K562 (cell line): ENCODE results near the gene TUBGCP5. TPM values are rescaled to one million over a fixed set of nuclear protein-coding genes. Genes with fewer than 3 reads are reported as not detected.

Experiments used
- ATAC-seq: fragments of 200-7000 bp; cut with Tn5 transposase; 3 replicates; pipeline ENCODE4 v1.9.1; 2020; ENCODE audit warnings: moderate library complexity
- BruUV-seq: library from RNA; stranded (reverse); fragments of 400-500 nt; replicated peaks from 2 replicates; lab custom pipeline; 2021; lab: Mats Ljungman, UMichigan
- CTCF ChIA-PET: fragments of 300-600 bp; formaldehyde crosslinking; extraction: SDS; loops from one replicate; lab custom pipeline; 2021; ENCODE audit warnings: low intra/inter-chr PET ratio; lab: Yijun Ruan, JAX
- POLR2A ChIA-PET: fragments of 300-600, 350-650 bp; sonication (Branson Sonifier 250); formaldehyde crosslinking; extraction: SDS; loops from one replicate; lab custom pipeline; 2021; ENCODE audit warnings: antibody characterized with exemption, inconsistent platforms; lab: Yijun Ruan, JAX
- DNase-seq, 4 experiments: peaks; one replicate each; pipeline versions ENCODE4 v3.0.0 to v3.0.0-alpha.2; 2011 to 2018; ENCODE audit warnings: low spot score in 3 of 4, mixed read lengths in 3 of 4; ENCODE audit errors: extremely low read depth in 1 of 4
- FAIRE-seq: peaks from 2 replicates; lab custom pipeline; 2011; peaks lifted over from hg19 to GRCh38; lab: Jason Lieb, UNC
- H2AFZ ChIP-seq: 2 replicates; pipeline ENCODE4 v1.6.0; 2011; ENCODE audit warnings: low read depth, low read length, control low read depth, inconsistent platforms
- H3K27ac ChIP-seq: fragments of 200-600 bp; 3 replicates; pipeline ENCODE4 v1.8.0; 2011; ENCODE audit warnings: low read depth, mild to moderate bottlenecking, control low read depth, inconsistent platforms, low read length, moderate library complexity, mixed read lengths; ENCODE audit errors: extremely low read depth
- H3K27me3 ChIP-seq, 2 experiments: fragments of 300-600 bp in 1 of 2; 2 replicates in 1 of 2; 3 replicates in 1 of 2; pipeline versions ENCODE4 v1.6.0 to v1.8.0; 2011; ENCODE audit warnings: inconsistent platforms in 2 of 2, low read length in 2 of 2, mild to moderate bottlenecking in 1 of 2, mixed read lengths in 1 of 2, moderate library complexity in 1 of 2; ENCODE audit not compliant: control insufficient read depth in 2 of 2, insufficient read depth in 2 of 2
- H3K36me3 ChIP-seq: fragments of 300-600 bp; 3 replicates; pipeline ENCODE4 v1.8.0; 2011; ENCODE audit warnings: mild to moderate bottlenecking, low read length, inconsistent platforms; ENCODE audit not compliant: control insufficient read depth, insufficient read depth
- H3K4me1 ChIP-seq, 2 experiments: fragments of 200-600 bp in 1 of 2; replicated peaks in 1 of 2; 2 replicates in 1 of 2; 3 replicates in 1 of 2; pipeline versions ENCODE4 v1.5.1 to v1.8.0; 2011; ENCODE audit warnings: inconsistent platforms in 2 of 2, low read length in 2 of 2, mild to moderate bottlenecking in 1 of 2, mixed read lengths in 1 of 2, moderate library complexity in 1 of 2; ENCODE audit not compliant: control insufficient read depth in 2 of 2, insufficient read depth in 2 of 2
- H3K4me2 ChIP-seq: 2 replicates; pipeline ENCODE4 v1.6.1; 2011; ENCODE audit warnings: low read length, control low read depth, inconsistent platforms, mixed read lengths; ENCODE audit not compliant: insufficient read depth
- H3K4me3 ChIP-seq: fragments of 200-600 bp; sonication (generic), shearing (Covaris generic); 2 replicates; pipeline ENCODE4 v1.5.1; 2016; ENCODE audit warnings: control low read depth, inconsistent platforms
- H3K79me2 ChIP-seq: fragments of 200-600 bp; 3 replicates; pipeline ENCODE4 v1.8.0; 2011; ENCODE audit warnings: low read length, inconsistent platforms; ENCODE audit not compliant: control insufficient read depth, insufficient read depth
- H3K9ac ChIP-seq, 2 experiments: 2 replicates each; pipeline versions ENCODE4 v1.6.0 to v1.6.1; 2011; ENCODE audit warnings: low read depth in 2 of 2, low read length in 2 of 2, control low read depth in 1 of 2, inconsistent platforms in 1 of 2, mild to moderate bottlenecking in 1 of 2, mixed read lengths in 1 of 2; ENCODE audit not compliant: insufficient read depth in 1 of 2
- H3K9me1 ChIP-seq: one replicate; pipeline ENCODE4 v1.6.0; 2011; ENCODE audit warnings: inconsistent platforms, mild to moderate bottlenecking, low read length, moderate library complexity; ENCODE audit not compliant: control insufficient read depth, insufficient read depth
- H3K9me3 ChIP-seq: replicated peaks from 2 replicates; pipeline ENCODE4 v1.5.1; 2011; ENCODE audit warnings: low read depth, low read length, inconsistent platforms; ENCODE audit not compliant: control insufficient read depth, insufficient read depth
- H4K20me1 ChIP-seq: replicated peaks from 2 replicates; pipeline ENCODE4 v1.6.1; 2011; ENCODE audit warnings: low read length, inconsistent platforms, mixed read lengths; ENCODE audit not compliant: control insufficient read depth, insufficient read depth
- ARHGAP35 ChIP-seq: fragments of 450-650 bp; IDR thresholded peaks from 2 replicates; pipeline ENCODE4 v1.6.1; 2018; ENCODE audit not compliant: partially characterized antibody
- LCOR ChIP-seq: sonication (generic); formaldehyde crosslinking; IDR thresholded peaks from 2 replicates; pipeline ENCODE4 v1.8.0; 2022; ENCODE audit warnings: mild to moderate bottlenecking, missing genetic modification reagents
- MXI1 ChIP-seq: IDR thresholded peaks from 2 replicates; pipeline ENCODE4 v1.6.1; 2011; ENCODE audit warnings: low read depth, mild to moderate bottlenecking, improper control_type of control experiment, low read length
- TBL1XR1 ChIP-seq, 2 experiments: IDR thresholded peaks; 2 replicates each; pipeline ENCODE4 v1.6.1; 2012; ENCODE audit warnings: improper control_type of control experiment in 2 of 2, low read length in 2 of 2, mild to moderate bottlenecking in 1 of 2
- ZNF3 ChIP-seq: fragments of 250-450 bp; sonication (Bioruptor Pico); IDR thresholded peaks from 2 replicates; pipeline ENCODE4 v1.5.0; 2021; ENCODE audit warnings: mild to moderate bottlenecking, moderate library complexity
- WGBS: fragments of 100-300 bp; shearing (Covaris generic); methylation state at CpG from one replicate; pipeline ENCODE4 v1.1.6; 2016; ENCODE audit warnings: low coverage, mixed read lengths; ENCODE audit not compliant: insufficient coverage; ENCODE audit errors: missing lambda C conversion rate; 5-methylcytosine and 5-hydroxymethylcytosine counted together
- in situ Hi-C: fragments of 300-500 bp; cut with MboI; formaldehyde crosslinking; loops from 4 replicates; pipeline ENCODE4 v1.15.0; 2018; ENCODE audit warnings: inconsistent platforms, mixed read lengths
- intact Hi-C: fragments of 100-400 bp; cut with micrococcal nuclease; formaldehyde crosslinking; loops from 2 replicates; pipeline ENCODE4 v1.14.2; 2022
- polyA plus RNA-seq, 8 experiments: library from polyadenylated mRNA; depleted of rRNA in 4 of 8; stranded (reverse) in 5 of 8; unstranded in 3 of 8; fragments of >200 nt; fragmentation: Nextera tagmentation in 2 of 8; fragmentation: Illumina TruSeq in 1 of 8; extraction: Ambion mirVana in 2 of 8; extraction: Trizol in 1 of 8; gene quantifications; 2 replicates each; pipeline versions ENCODE4 v1.2.1 to v1.2.3, GENCODE V29; 2011 to 2014; ENCODE audit warnings: inconsistent platforms in 1 of 8, missing spikeins in 1 of 8
- total RNA-seq, 7 experiments: library from RNA; depleted of rRNA in 6 of 7; stranded (reverse); fragments of >200 nt in 6 of 7; fragmentation: Illumina TruSeq in 2 of 7; extraction: Trizol in 2 of 7; gene quantifications; 2 replicates each; pipeline versions ENCODE4 v1.2.1 to v1.2.3, GENCODE V29; 2011 to 2021; ENCODE audit warnings: low replicate concordance in 1 of 7
- TF ChIP-seq, protein P1 (sequence below): fragments of 250-450 bp; sonication (Bioruptor Pico); IDR thresholded peaks from 2 replicates; pipeline ENCODE4 v1.8.0; 2021; ENCODE audit warnings: borderline replicate concordance, mild to moderate bottlenecking, moderate library complexity; ENCODE audit not compliant: poor library complexity, severe bottlenecking

TUBGCP5 gene
- total and polyA plus RNA-seq, 9 of the 15 experiments (the other 6 are each of a cell fraction or from before 2014, with no cell fraction given), result 5.8 to 33.9 (median 23.2) TPM

- no peak for DNase-seq
- no peak overlapping the region for H2AFZ ChIP-seq
- ChIA-PET CTCF (no interaction called here), POLR2A (interaction anchor here (0.5 to 1.4 kb wide), 2 partner anchors 9 to 13 kb away, joined by 3 to 5 read pairs; no protein-coding TSS in a partner anchor)
- BruUV-seq, result no TSS peak
- no peak for TF ChIP-seq MXI1
- 92% methylated on average over 2 of the region's 3 CpGs for WGBS
- H3K27me3 ChIP-seq, result no peaks in the 10 kb centered on the region
- no peaks in the 10 kb centered on the region for H3K4me1 ChIP-seq
- no peak overlapping the region for H3K9ac ChIP-seq
- H3K27ac ChIP-seq, result no peak overlapping the region
- no peak for ATAC-seq
- H3K4me2 ChIP-seq, result no peak overlapping the region
- no peak for FAIRE-seq
- no peaks in the 10 kb centered on the region for H3K9me1 ChIP-seq
- in situ Hi-C loops (no loop called here), intact Hi-C loops (no loop called here)
- no peaks in the 10 kb centered on the region for H4K20me1 ChIP-seq
- no peaks in the 10 kb centered on the region for H3K79me2 ChIP-seq
- H3K9me3 ChIP-seq, result no peaks in the 10 kb centered on the region
- no peak overlapping the region for H3K4me3 ChIP-seq
- H3K36me3 ChIP-seq, result peaks cover 75% of the 10 kb centered on the region
These were observed 24.9 kb downstream of the TUBGCP5 start for GRCh38 chr15:23014394-23015000.

DNA sequence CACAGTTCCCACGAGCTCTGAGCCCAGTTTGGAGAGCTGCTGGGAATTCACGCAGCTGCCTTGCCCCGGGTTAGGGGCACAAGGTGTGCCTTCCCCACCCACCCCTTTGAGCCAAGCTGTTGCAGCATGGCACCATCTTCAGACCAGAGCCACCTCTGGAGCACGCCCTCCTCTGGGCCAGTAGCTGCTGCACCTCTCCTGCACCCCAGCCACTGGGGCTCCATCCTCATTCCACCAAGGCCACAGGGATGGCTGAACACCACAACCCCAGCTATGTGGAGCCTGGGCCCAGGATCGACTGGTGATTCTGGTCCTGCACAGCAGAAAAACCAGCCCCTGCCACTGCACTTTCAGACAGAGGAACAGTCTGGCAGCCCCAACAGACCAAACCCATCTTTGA lies 25.7 kb downstream of the TUBGCP5 start:
- intact Hi-C loops (no loop called here), in situ Hi-C loops (no loop called here)
- 87% methylated on average over 5 of the region's 5 CpGs for WGBS
- no peaks in the 10 kb centered on the region for H3K27me3 ChIP-seq
- ATAC-seq (no peak), FAIRE-seq (no peak), DNase-seq (no peak)
- no peaks in the 10 kb centered on the region for H3K9me3 ChIP-seq
- no peak overlapping the region for H3K4me3 ChIP-seq
- H2AFZ ChIP-seq, result no peak overlapping the region
- BruUV-seq, result no TSS peak
- H3K9ac ChIP-seq, result no peak overlapping the region
- H3K4me2 ChIP-seq, result no peak overlapping the region
- no peaks in the 10 kb centered on the region for H3K9me1 ChIP-seq
- no peaks in the 10 kb centered on the region for H3K79me2 ChIP-seq
- no peak overlapping the region for H3K27ac ChIP-seq
- POLR2A ChIA-PET, result interaction anchor here (1.4 kb wide), 1 partner anchor 10 kb away, joined by 5 read pairs; no protein-coding TSS in a partner anchor
- H4K20me1 ChIP-seq, result no peaks in the 10 kb centered on the region
- peaks cover 74% of the 10 kb centered on the region for H3K36me3 ChIP-seq
- no peaks in the 10 kb centered on the region for H3K4me1 ChIP-seq
- CTCF ChIA-PET, result no interaction called here
- TF ChIP-seq ZNF3 (CRISPR knock-in tag) (no peak), TBL1XR1 (IDR thresholded peaks at IDR 0.05; ENCODE audit: low read length in 2 of 2) (no peak), ARHGAP35 (no peak), LCOR (CRISPR knock-in tag) (no peak)
- TF ChIP-seq, protein P1, sequence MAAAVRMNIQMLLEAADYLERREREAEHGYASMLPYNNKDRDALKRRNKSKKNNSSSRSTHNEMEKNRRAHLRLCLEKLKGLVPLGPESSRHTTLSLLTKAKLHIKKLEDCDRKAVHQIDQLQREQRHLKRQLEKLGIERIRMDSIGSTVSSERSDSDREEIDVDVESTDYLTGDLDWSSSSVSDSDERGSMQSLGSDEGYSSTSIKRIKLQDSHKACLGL, result no peak
